PC-9 (cell line): Measurements from ENCODE around the gene FAM83C.

Experiments
- EZH2 ChIP-seq: fragments of 200-600 bp; sonication (generic); IDR thresholded peaks from 2 replicates; pipeline ENCODE4 v1.8.0; 2017; ENCODE audit warnings: antibody characterized with exemption, low read depth
- TF ChIP-seq, protein P1 (sequence below): fragments of 200-600 bp; sonication (generic); conservative IDR thresholded peaks from 2 replicates; pipeline ENCODE4 v1.6.1; 2017; ENCODE audit warnings: mixed run types, antibody characterized with exemption, mild to moderate bottlenecking, moderate library complexity

DNA sequence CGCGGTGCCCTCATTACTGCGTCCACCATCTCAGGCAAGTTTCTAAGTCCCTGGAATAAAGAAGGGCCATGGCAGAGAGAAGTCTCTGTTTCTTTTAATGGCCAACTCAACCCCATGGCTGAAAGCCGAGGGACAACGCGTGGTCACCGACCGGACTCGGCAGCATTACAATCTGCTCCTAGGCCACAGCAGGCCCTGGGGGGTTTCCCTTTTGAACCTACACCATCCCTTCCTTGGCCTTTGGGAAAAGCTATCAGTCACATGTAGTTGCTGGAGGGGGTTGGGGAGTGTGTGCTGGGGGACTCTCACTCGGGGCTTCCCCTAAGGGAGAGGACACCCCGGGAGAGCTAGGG is 11.1 kb upstream of the FAM83C start:
- TF ChIP-seq, protein P1, sequence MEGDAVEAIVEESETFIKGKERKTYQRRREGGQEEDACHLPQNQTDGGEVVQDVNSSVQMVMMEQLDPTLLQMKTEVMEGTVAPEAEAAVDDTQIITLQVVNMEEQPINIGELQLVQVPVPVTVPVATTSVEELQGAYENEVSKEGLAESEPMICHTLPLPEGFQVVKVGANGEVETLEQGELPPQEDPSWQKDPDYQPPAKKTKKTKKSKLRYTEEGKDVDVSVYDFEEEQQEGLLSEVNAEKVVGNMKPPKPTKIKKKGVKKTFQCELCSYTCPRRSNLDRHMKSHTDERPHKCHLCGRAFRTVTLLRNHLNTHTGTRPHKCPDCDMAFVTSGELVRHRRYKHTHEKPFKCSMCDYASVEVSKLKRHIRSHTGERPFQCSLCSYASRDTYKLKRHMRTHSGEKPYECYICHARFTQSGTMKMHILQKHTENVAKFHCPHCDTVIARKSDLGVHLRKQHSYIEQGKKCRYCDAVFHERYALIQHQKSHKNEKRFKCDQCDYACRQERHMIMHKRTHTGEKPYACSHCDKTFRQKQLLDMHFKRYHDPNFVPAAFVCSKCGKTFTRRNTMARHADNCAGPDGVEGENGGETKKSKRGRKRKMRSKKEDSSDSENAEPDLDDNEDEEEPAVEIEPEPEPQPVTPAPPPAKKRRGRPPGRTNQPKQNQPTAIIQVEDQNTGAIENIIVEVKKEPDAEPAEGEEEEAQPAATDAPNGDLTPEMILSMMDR = no peak
- TF ChIP-seq EZH2 = no peak
